Body of pancreas (tissue), 4 donors: ENCODE measurements around the gene ZNF91. TPM values are rescaled to one million over a fixed set of nuclear protein-coding genes. Genes with fewer than 3 reads are reported as not detected.
"Not testable (repeated sequence)": the region's sequence is repeated elsewhere in the genome, so short reads cannot be mapped to it uniquely, and the experiment has no call there.

Experiments used
- ATAC-seq: fragments of 150-250 bp; one replicate; pipeline ENCODE4 v1.9.1; 2016
- DNase-seq, 4 donors: peaks; one replicate each; pipeline ENCODE4 v3.0.0-alpha.2; 2019
- H3K27ac ChIP-seq, 4 donors: fragments of 200-600 bp; sonication (generic); 1 replicate in 3 of 4; 2 replicates in 1 of 4; pipeline versions ENCODE4 v1.5.1 to v1.6.1; 2016 to 2019; ENCODE audit warnings: mild to moderate bottlenecking in 1 of 4, mixed read lengths in 1 of 4, moderate library complexity in 1 of 4
- H3K27me3 ChIP-seq, 2 donors: fragments of 200-600 bp; sonication (generic); one replicate each; pipeline ENCODE4 v1.6.0; 2016; ENCODE audit warnings: mild to moderate bottlenecking in 1 of 2
- H3K36me3 ChIP-seq, 2 donors: fragments of 200-600 bp; sonication (generic); replicated peaks in 1 of 2; 2 replicates each; pipeline ENCODE4 v1.5.1; 2016; ENCODE audit warnings: low read depth in 2 of 2; ENCODE audit not compliant: insufficient read depth in 1 of 2
- H3K4me1 ChIP-seq: fragments of 200-600 bp; sonication (generic); one replicate; pipeline ENCODE4 v1.6.0; 2016
- H3K4me3 ChIP-seq, 2 donors: fragments of 200-600 bp; sonication (generic); 1 replicate in 1 of 2; 2 replicates in 1 of 2; pipeline ENCODE4 v1.5.1; 2016 to 2019
- H3K9me3 ChIP-seq, 3 donors: fragments of 200-600 bp; sonication (generic); 1 replicate in 2 of 3; 2 replicates in 1 of 3; pipeline ENCODE4 v1.5.1; 2016
- POLR2A ChIP-seq, 3 donors: fragments of 450-650 bp; IDR thresholded peaks; one replicate each; pipeline ENCODE4 v1.6.1; 2016; ENCODE audit warnings: antibody characterized with exemption in 3 of 3, mild to moderate bottlenecking in 2 of 3
- WGBS, 2 donors: methylation state at CpG; one replicate each; pipeline ENCODE4 v1.1.5; 2017; 5-methylcytosine and 5-hydroxymethylcytosine counted together
- intact Hi-C: fragments of 100-400 bp; cut with DNase I; formaldehyde crosslinking; loops from one replicate; pipeline ENCODE4 v1.15.1; 2023
- total RNA-seq, 2 donors: library from RNA; depleted of rRNA; stranded (reverse); fragments of >200 nt; gene quantifications; one replicate each; pipeline ENCODE4 v1.1.0, GENCODE V29; 2016
- TF ChIP-seq, protein P1 (sequence below), 7 experiments: fragments of 450-650 bp in 4 of 7; fragments of 200-600 bp in 3 of 7; sonication (generic) in 3 of 7; IDR thresholded peaks; one replicate each; pipeline ENCODE4 v1.5.1; 2016 to 2019; ENCODE audit warnings: antibody characterized with exemption in 7 of 7

ZNF91 gene
- total RNA-seq, 2 donors from 2014 or later, result 43.3 to 51.1 TPM

DNA sequence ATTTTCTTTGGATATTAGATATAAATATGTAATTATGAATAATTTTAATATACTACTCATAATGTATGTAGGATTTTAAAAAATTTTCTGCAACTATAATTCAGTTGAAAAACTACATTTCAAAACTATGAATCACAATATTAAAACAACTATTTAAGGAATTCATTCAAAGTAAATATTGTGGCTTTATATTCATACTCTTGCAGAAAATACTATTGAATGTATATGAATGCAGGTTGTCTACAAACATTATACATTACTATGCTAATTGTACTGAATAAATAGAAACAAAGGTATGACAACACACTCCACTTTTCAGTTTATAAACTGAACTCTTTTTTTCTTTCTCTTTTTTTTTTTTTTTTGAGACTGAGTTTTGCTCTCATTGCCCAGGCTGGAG, 14.2 kb downstream of the ZNF91 start:
- Histone ChIP-seq H3K4me3 (no peak overlapping the region), H3K36me3 (peaks cover 5 to 6% of the 10 kb centered on the region in 2 donors), H3K4me1 (no peaks in the 10 kb centered on the region), H3K27ac (no peak overlapping the region), H3K27me3 (no peaks in the 10 kb centered on the region), H3K9me3 (no peaks in the 10 kb centered on the region)
- no peak for DNase-seq
- intact Hi-C loops, result no loop called here
- TF ChIP-seq, protein P1, sequence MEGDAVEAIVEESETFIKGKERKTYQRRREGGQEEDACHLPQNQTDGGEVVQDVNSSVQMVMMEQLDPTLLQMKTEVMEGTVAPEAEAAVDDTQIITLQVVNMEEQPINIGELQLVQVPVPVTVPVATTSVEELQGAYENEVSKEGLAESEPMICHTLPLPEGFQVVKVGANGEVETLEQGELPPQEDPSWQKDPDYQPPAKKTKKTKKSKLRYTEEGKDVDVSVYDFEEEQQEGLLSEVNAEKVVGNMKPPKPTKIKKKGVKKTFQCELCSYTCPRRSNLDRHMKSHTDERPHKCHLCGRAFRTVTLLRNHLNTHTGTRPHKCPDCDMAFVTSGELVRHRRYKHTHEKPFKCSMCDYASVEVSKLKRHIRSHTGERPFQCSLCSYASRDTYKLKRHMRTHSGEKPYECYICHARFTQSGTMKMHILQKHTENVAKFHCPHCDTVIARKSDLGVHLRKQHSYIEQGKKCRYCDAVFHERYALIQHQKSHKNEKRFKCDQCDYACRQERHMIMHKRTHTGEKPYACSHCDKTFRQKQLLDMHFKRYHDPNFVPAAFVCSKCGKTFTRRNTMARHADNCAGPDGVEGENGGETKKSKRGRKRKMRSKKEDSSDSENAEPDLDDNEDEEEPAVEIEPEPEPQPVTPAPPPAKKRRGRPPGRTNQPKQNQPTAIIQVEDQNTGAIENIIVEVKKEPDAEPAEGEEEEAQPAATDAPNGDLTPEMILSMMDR (IDR thresholded peaks at IDR 0.05), result no peak
- no peak for ATAC-seq

DNA sequence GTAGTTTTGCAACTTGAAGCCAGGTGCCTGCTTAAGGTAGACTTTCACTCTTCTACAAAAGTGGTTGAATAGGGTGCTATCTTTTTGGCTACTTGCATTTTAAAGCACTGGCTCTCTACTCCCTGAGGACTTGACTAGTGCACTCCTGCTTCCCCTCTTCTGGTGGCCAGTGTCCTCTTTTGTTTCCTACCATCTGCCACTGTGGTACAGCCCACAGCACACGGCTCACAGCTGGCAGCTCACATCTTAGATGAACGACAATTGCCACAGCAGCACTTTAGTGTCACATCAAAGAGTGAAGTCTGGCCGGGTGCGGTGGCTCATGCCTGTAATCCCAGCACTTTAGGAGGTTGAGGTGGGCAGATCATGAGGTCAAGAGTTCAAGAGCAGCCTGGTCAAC, 15.6 kb downstream of the ZNF91 start:
- WGBS, 2 donors, result 82 to 97% methylated on average over 4 of the region's 4 CpGs
- H3K27ac ChIP-seq, H3K4me1 ChIP-seq, ATAC-seq, DNase-seq, intact Hi-C loops, H3K36me3 ChIP-seq, H3K4me3 ChIP-seq, H3K9me3 ChIP-seq, H3K27me3 ChIP-seq: not testable (repeated sequence)

DNA sequence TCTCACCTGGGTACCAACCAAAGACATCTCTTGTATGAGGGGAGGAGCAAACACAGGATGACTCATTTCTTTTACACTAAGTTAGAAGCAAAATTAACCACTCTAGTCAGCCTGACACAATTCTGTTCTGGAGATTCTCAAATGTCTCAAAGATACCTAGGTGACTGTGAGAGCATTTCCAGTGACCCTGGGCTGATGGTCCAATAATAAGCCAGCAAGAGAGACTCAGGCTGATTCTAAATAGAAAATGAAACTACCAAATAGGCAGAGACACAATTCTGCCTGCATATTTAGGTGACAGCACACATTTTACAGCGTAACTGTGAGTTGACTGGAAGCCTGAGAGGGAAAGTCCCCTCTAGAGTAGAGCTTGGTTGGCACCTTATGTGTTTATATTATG, 16.3 kb downstream of the ZNF91 start:
- H3K4me1 ChIP-seq, result no peaks in the 10 kb centered on the region
- no peaks in the 10 kb centered on the region for H3K9me3 ChIP-seq
- intact Hi-C loops, result no loop called here
- no peak overlapping the region for H3K4me3 ChIP-seq
- no peak overlapping the region for H3K27ac ChIP-seq
- DNase-seq (no peak), ATAC-seq (no peak)
- TF ChIP-seq POLR2A (IDR thresholded peaks at IDR 0.05), result no peak
- TF ChIP-seq, protein P1 (IDR thresholded peaks at IDR 0.05), result no peak
- no peaks in the 10 kb centered on the region for H3K27me3 ChIP-seq
- peaks cover 5 to 6% of the 10 kb centered on the region in 2 donors for H3K36me3 ChIP-seq
- WGBS, 2 donors, result 57 to 63% methylated on average over 1 of the region's 1 CpG

DNA sequence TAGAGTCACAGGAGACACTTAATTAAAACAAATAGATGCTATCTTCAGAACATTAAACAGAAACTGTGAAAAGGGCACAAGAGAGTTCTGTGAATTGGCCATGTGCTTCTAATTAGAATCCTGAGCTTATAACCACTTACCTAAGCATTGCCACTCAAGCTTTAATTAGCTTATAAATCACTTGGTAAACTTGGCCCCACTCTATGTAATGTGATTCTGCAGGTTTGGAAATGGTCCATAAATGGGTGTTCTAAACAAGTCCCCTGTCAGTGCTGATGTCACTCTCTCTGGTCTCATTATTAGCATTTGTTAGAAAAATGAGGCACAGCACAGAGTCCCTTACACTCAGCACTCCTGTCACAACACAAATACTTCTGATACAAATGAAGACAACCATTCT, 18.0 kb downstream of the ZNF91 start:
- Histone ChIP-seq H3K4me3 (no peak overlapping the region), H3K4me1 (no peaks in the 10 kb centered on the region), H3K27me3 (no peaks in the 10 kb centered on the region), H3K9me3 (no peaks in the 10 kb centered on the region), H3K36me3 (peaks cover 5 to 9% of the 10 kb centered on the region in 2 donors), H3K27ac (no peak overlapping the region)
- no peak for TF ChIP-seq POLR2A (IDR thresholded peaks at IDR 0.05)
- intact Hi-C loops, result no loop called here
- no peak for ATAC-seq
- no peak for DNase-seq

DNA sequence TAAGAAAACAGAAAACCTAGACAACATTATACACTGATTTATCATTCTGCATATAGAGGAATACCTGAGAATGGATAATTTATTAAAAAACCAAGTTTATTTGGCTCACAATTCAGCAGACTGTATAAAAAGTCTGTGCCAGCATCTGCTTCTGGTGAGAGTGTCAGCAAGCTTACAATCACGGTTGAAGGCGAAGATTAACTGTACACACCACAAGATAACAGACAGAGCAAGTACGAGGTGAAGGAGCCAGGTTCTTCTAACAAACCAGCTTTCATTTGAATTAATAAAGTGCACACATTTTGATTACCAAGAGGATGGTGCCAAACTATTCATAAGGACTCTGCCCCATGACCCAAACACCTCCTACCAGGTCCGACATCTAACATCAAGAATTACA, 28.8 kb downstream of the ZNF91 start:
- H3K27me3 ChIP-seq, result no peaks in the 10 kb centered on the region
- TF ChIP-seq, protein P1 (IDR thresholded peaks at IDR 0.05), result no peak
- no peak for TF ChIP-seq POLR2A (IDR thresholded peaks at IDR 0.05)
- no peak for ATAC-seq
- DNase-seq, result no peak
- peaks cover 0 to 69% (median 8%) of the 10 kb centered on the region in 3 donors for H3K9me3 ChIP-seq
- no peaks in the 10 kb centered on the region for H3K4me1 ChIP-seq
- no peak overlapping the region for H3K4me3 ChIP-seq
- peaks cover 14 to 36% of the 10 kb centered on the region in 2 donors for H3K36me3 ChIP-seq
- no peak overlapping the region for H3K27ac ChIP-seq
- intact Hi-C loops, result no loop called here
- WGBS, 2 donors, result 98 to 99% methylated on average over 4 of the region's 4 CpGs

DNA sequence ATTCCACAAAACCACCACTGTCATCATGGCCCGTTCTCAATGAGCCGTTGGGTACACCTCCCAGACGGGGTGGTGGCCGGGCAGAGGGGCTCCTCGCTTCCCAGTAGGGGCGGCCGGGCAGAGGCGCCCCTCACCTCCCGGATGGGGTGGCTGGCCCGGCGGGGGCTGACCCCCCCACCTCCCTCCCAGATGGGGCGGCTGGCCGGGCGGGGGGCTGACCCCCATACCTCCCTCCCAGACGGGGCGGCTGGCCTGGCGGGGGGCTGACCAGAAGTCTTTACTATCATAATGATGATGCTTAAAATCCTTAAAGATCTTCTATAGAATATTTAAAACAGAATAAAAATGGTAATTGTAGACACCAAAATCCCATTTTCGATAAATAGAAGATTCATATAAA, 29.2 kb downstream of the ZNF91 start:
- H3K4me1 ChIP-seq, ATAC-seq, H3K4me3 ChIP-seq, intact Hi-C loops, DNase-seq, H3K27ac ChIP-seq, H3K27me3 ChIP-seq: not testable (repeated sequence)
- 96 to 97% methylated on average over 13 to 17 of the region's 18 CpGs for WGBS, 2 donors
- H3K9me3 ChIP-seq, result peaks cover 0 to 69% (median 8%) of the 10 kb centered on the region in 3 donors
- H3K36me3 ChIP-seq, result peaks cover 12 to 32% of the 10 kb centered on the region in 2 donors
